HG03521 (cell line): ENCODE measurements around the gene CTNND2.

Experiments
- ATAC-seq: cut with Tn5 transposase; IDR thresholded peaks from one replicate; pipeline ENCODE4 v1.9.1; 2021; ENCODE audit warnings: mild to moderate bottlenecking, moderate library complexity; ENCODE audit not compliant: unreplicated experiment

Gene CTNND2

GRCh38 chr5:10973316-10973715, 930.9 kb downstream of the CTNND2 start:
- no peak for ATAC-seq

DNA sequence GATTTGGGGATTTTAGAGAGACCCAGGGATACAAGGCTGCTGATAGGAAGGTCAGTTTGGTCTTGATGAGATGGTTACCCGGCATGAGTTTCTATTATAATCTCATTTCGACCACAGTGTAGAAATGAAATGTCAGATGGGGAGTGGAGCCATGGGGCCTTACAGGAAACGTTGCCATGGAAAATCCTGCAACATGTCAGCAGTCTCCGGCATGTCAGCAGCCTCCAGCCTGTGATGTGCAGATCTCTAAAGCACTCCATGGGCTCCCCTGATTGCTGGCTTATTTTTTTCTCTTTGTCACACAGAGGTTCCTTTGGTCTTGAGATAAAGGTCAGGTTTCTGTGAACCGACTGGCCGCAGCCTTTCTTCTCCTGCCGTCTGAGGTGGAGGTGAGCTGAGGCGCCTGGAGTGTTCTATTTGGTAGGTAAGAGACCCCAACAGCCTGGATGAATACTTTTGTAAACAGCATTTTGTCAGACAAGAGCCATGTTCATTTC, 934.5 kb downstream of the CTNND2 start:
- ATAC-seq: no peak

- ATAC-seq: no peak
These were observed 939.4 kb downstream of the CTNND2 start for GRCh38 chr5:10964806-10965205.

DNA sequence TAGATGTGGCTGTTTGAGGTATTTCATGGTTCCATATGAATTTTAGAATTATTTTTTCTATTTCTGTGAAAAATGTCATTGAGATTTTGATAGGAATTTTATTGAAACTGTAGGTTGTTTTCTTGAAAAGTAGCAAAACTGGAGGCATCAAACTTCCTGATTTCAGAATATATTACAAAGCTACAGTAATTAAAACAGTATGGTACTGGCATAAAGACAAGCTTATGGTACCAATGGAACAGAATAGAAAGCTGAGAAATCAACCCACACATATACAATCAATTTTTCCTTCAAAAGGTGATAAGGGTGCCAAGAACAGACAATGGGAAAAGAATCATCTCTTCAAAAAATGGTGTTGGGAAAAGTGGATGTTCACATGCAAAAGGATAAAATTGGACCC, 945.5 kb downstream of the CTNND2 start:
- ATAC-seq: no peak

DNA sequence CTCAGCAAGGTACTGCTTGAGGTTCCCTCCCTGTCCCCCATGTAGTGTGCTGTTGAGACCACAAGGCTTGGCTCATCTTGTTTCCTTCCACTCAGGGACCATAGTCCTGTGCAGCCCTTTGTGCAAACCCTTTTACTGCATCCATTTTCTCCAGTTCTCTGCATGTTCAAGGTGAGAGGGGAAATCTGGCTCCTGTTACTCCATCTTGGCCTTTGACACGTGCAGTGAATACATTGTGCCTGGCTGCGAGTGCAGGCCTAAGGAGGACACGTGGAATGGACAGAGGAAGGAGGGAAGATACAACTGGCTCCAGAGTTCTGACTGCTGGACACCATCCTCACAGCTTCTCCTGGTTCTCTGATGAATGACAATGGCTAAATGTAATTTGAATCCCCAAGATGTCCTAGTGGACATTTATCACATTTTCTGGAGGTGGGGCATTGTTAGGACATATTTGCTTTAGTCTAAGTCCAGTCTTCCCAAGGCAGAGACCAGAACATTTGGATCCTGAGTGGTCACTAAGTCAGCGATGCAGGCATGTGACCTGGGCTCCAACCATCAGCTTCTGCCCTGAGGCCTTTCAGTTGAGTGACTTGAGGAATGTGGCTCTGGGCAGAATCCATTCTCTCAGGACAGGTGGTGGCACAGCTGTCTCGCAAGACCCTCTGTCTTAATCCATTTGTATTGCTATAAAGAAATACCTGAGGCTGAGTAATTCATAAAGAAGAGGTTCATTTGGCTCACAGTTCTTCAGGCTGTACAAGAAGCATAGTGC, 954.2 kb downstream of the CTNND2 start:
- ATAC-seq: no peak

GRCh38 chr5:10946050-10946449, 958.2 kb downstream of the CTNND2 start:
- no peak for ATAC-seq

- no peak for ATAC-seq
These were observed 962.3 kb downstream of the CTNND2 start for GRCh38 chr5:10941900-10942299.

DNA sequence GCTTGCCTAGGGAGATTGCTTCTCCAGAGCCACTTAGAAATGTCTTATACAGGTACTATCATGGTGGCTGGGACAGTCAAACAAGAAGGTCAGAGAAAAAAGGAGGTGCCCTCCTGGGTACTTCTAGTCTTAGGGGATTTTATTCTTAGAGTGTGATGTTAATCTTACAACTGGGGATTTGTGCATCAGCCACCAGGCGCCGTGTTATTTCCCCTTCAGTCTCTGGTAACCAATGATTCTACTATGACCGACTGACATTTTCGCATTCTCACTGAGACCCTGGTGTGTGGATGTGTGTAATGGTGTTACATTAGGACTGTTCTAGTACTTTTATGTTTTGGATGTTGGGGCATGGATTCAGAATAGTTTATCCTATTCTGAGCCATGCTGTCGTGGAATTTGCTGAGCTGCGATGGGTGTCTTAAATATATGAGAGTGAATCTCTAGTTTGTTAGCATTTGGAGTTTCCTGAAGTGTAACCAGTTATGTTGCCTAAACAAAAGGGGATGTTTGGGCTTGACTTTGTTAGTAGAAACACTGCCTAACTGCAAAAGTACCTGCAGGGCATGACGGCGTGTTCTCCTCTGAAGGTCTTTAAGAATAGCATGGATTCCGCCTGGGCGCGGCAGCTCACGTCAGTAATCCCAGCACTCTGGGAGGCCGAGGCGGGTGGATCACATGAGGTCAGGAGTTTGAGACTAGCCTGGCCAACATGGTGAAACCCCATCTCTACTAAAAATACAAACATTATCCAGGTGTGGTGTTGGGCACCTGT, 968.0 kb downstream of the CTNND2 start:
- no peak for ATAC-seq

GRCh38 chr5:10935536-10935935, 968.7 kb downstream of the CTNND2 start:
- no peak for ATAC-seq

- no peak for ATAC-seq
These were observed 969.4 kb downstream of the CTNND2 start for GRCh38 chr5:10934783-10935355.

DNA sequence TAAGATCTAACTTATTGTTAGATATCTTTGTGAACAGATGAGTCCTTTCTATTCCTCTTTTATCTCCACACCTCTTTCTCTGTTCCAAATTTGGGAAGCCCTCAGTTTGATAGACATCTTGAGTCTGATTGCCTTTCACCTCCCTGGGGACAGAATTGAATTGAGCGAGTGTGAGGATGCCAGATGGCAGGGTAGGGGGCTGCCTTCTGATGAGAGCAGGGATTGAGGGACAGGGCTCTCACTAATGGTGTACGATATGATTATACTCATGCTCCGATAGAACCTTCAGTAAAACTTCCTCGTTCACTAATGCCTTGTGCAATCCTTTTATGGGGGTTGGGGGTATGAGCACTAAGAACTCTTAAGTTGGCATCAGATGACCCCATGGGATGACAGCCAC, 971.1 kb downstream of the CTNND2 start:
- ATAC-seq: no peak

DNA sequence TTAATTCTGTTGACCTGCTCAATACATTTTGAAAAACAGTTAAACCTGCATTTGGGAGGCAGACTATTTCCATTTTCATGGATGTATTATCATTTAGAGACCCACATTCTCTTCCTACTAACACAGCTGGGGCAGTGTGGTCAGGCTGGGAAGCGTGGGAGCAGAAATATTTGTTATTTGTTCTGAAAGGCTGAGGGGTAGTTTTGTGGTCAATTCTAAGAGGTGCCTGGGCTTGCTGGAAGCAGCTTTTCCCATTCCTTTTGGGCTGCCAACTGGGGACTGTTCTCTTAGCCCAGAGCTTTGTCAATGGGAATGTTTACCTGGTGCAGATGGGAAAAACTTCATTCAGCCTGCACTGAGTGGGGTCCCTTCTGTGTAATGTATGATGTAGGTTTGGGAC, 971.8 kb downstream of the CTNND2 start:
- ATAC-seq: no peak

- no peak for ATAC-seq
These were observed 976.6 kb downstream of the CTNND2 start for GRCh38 chr5:10927608-10928007.

GRCh38 chr5:10923310-10923709, 980.9 kb downstream of the CTNND2 start:
- ATAC-seq: no peak
